PFSK-1 (cell line): ENCODE results near the gene EI24.

ENCODE experiments used
- FOXP2 ChIP-seq: optimal IDR thresholded peaks from 2 replicates; pipeline ENCODE3; 2011; ENCODE audit warnings: borderline replicate concordance, control low read depth, inconsistent platforms; ENCODE audit not compliant: insufficient read depth; ENCODE audit errors: extremely low read length, extremely low read depth
- POLR2AphosphoS5 ChIP-seq: IDR thresholded peaks from 2 replicates; pipeline ENCODE4 v1.6.1; 2012; ENCODE audit warnings: low read depth, mild to moderate bottlenecking, control low read depth, low read length, moderate library complexity
- REST ChIP-seq, 2 experiments: IDR thresholded peaks; 2 replicates each; pipeline versions ENCODE4 v1.6.1 to v1.8.0; 2011 to 2012; ENCODE audit warnings: low read depth in 2 of 2, low read length in 2 of 2, control low read depth in 1 of 2, inconsistent platforms in 1 of 2, mild to moderate bottlenecking in 1 of 2, moderate library complexity in 1 of 2; ENCODE audit not compliant: insufficient read depth in 1 of 2
- SIN3A ChIP-seq: IDR thresholded peaks from 2 replicates; pipeline ENCODE4 v1.6.1; 2012; ENCODE audit warnings: mild to moderate bottlenecking, low read length, moderate library complexity, borderline replicate concordance; ENCODE audit not compliant: insufficient read depth
- TAF1 ChIP-seq: IDR thresholded peaks from 2 replicates; pipeline ENCODE4 v1.6.1; 2012; ENCODE audit warnings: low read length, control low read depth, borderline replicate concordance; ENCODE audit not compliant: insufficient read depth

The EI24 gene

GRCh38 chr11:125572916-125573315, 3.6 kb downstream of the EI24 start:
- TF ChIP-seq SIN3A = no peak
- TF ChIP-seq REST (IDR thresholded peaks at IDR 0.05; ENCODE audit: insufficient read depth in 1 of 2, low read depth in 2 of 2, low read length in 2 of 2) = no peak
- no peak for TF ChIP-seq POLR2AphosphoS5
- TF ChIP-seq FOXP2 = no peak

GRCh38 chr11:125578783-125579182, 9.5 kb downstream of the EI24 start:
- TF ChIP-seq POLR2AphosphoS5 = no peak

GRCh38 chr11:125579811-125580210, 10.5 kb downstream of the EI24 start:
- TF ChIP-seq FOXP2 (no peak), REST (IDR thresholded peaks at IDR 0.05; ENCODE audit: insufficient read depth in 1 of 2, low read depth in 2 of 2, low read length in 2 of 2) (no peak), POLR2AphosphoS5 (no peak), TAF1 (no peak), SIN3A (no peak)

GRCh38 chr11:125583496-125583895, 14.2 kb downstream of the EI24 start:
- no peak for TF ChIP-seq REST (IDR thresholded peaks at IDR 0.05; ENCODE audit: insufficient read depth in 1 of 2, low read depth in 2 of 2, low read length in 2 of 2)
- TF ChIP-seq POLR2AphosphoS5 = no peak
- TF ChIP-seq SIN3A = no peak
- TF ChIP-seq TAF1 = no peak

GRCh38 chr11:125585487-125585886, 16.2 kb downstream of the EI24 start:
- TF ChIP-seq TAF1 (no peak), FOXP2 (no peak), SIN3A (no peak), REST (IDR thresholded peaks at IDR 0.05; ENCODE audit: insufficient read depth in 1 of 2, low read depth in 2 of 2, low read length in 2 of 2) (no peak), POLR2AphosphoS5 (no peak)
